NCI-H1092 (cell line): ENCODE data around the gene KCNJ6.
"Not testable (repeated sequence)": the region's sequence is repeated elsewhere in the genome, so short reads cannot be mapped to it uniquely, and the experiment has no call there.

Experiments used
- DNase-seq: peaks from one replicate; lab custom pipeline; 2025; lab: John Stamatoyannopoulos, UW

The KCNJ6 gene

DNA sequence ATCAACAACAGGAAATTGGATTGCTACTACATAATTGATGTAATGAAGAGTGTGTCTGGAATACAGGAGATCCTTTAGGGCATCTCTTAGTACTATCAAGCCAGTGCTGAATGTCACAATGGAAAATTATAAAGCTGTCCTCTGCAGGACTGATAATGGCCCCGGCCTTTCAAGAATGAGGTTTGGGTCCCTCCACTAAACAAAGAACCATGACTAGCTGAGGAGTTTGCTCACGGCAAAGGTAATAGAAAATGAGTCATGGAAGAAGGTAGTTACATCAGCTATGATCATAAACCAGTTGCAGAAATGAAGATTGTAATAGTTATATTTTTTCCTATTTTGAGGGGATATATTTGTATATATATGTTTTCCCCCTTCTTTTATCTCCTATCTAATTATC, 145.8 kb downstream of the KCNJ6 start:
- no peak for DNase-seq

DNA sequence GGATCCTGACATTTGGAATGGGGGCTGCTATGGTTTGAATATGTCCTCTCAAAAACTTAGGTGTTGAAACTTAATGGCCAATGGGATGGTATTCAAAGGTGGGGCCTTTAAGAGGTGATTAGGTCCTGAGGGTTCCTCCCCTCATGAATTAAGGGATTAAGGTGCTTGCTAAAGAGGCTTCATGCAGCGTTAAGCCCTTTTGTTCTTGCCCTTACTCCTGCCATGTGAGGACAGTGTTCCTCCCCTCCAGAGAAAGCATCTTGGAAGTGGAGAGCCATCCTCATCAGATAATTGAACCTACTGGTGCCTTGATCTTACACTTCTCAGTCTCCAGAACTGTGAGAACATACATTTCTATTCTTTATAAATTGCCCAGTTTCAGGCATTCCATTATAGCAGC, 146.6 kb downstream of the KCNJ6 start:
- no peak for DNase-seq

DNA sequence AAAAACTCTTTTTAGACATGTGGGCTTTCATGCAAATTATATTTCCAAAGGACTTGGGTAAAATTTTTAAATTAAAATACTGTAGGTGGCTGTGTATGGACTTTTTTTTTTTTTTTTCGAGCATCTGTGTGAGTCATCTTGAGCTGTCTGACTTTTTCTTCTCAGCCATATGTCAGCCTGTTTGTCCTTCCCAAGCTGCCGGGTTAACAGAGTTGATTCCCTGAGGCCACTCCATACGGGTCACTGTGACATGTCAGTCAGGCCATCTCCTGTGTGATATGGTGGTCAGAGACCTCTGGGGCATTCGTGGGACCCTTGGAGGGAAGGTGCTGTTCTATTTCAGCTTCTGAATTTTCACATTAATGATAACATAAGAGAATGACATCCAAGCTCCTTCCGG, 148.3 kb downstream of the KCNJ6 start:
- no peak for DNase-seq

DNA sequence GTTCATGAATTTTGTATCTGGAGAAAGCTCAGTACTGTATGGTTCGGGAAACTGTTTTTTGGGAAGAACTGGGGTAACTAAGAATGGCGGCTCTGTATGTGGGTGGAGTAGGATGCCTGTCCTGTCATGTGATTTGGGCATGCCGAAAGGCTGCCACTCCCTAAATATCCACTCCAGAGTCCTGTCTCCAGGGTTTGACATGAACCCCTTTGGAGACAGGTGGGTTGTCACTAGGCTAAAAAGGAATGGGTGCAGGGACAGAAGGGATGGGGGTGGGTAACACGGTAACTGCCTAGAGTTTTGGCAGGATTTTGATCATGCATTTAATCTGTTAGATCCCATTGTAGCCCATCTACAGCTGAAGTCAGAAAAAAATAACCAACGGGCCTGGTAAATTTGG, 150.1 kb downstream of the KCNJ6 start:
- DNase-seq: no peak

DNA sequence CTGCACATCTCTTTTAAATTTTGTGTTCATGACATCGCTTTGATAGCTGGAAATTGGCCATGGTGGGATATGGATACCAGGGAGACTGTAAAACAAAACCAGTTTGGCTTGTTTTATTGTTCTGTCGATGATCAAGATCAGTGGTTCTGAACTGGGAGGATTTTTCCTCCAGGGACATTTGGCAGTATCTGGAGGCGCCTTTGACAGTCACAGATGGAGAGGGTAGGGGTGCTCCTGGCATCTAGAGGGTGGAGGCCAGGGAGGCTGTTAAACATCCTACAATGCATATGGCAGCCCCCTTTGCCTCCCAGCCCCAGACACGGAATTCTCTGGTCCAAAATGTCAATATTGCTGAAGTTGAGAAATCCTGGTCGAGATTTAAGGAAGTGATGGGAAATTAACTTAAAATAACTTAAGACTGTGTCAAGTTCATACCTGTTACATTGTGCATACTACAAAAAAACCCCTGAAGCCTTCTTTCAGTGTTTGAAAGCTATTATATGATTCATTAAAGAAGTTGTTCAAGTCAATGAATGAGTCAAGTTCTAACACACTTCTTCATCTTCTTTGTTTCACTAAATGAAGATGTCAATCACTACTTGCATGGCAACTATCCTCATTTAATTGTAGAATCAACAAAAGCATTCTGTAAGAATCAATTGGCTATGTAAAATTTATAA, 150.9 kb downstream of the KCNJ6 start:
- DNase-seq: no peak

DNA sequence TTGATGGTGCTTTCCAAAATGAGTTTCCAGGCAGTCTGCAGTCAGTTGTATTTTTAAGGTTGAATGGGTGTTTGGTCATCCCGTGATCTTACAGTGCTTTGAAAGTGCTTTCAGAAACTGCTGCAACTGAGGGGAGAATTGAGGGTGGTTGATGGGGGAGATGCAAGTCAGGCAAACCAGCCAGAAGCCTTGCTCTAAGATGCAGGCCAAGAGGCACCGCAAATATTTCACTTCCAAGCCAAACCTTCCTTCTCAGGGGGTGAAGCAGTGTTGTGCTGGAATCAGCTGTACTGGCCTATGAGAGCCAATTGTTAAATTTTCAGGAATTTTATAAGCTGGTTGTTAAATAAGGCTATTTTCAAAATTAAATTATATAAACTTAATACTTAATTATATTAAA, 151.6 kb downstream of the KCNJ6 start:
- no peak for DNase-seq

DNA sequence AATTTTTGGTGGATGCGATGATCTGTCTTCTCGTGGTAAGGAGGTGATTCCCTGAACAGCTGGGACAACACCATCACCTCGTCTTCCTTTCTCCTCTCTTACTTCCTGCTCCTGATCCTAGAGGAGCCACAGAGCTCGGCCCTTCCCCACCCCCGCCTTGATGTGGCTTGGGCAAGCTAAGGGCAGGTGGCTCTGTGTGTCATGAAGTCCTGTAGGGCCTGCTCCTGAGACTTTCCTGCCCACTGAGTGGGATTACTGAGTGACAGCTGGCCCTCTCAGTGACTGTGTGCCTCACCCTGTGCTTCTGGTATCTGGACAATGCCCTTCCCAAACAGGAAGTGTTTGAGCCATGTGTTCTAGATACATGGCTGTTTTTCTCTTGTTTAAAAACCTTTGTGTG, 153.0 kb downstream of the KCNJ6 start:
- no peak for DNase-seq

DNA sequence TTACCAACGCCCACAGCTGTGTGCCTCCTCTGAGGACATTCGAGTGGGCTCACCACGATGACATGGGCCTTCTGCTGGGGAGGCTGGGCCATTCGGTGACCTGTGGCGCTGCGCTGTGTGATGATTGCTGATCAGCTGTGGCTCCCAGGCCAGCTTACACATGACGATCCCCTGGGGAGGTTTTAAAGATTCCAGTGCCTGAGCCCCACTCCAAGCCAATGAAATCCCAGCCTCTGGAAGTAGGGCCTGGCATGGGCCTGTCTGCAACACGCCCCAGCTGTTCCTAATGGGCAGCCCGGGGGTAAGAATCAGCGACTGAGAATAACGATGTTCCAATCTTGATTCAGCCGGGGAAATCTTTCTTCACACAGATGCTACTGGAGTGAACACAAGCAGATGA, 153.7 kb downstream of the KCNJ6 start:
- no peak for DNase-seq

DNA sequence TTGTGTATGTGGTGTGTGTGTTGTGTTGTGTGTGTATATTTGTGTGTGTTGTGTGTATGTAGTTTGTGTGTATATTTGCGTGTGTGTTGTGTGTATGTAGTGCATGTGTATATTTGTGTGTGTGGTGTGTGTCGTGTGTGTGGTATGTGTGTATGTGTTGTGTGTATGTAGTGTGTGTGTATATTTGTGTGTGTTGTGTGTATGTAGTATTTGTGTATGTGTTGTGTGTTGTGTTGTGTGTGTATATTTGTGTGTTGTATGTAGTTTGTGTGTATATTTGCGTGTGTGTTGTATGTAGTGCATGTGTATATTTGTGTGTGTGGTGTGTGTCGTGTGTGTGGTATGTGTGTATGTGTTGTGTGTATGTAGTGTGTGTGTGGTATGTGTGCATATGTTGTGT, 154.9 kb downstream of the KCNJ6 start:
- DNase-seq: not testable (repeated sequence)

DNA sequence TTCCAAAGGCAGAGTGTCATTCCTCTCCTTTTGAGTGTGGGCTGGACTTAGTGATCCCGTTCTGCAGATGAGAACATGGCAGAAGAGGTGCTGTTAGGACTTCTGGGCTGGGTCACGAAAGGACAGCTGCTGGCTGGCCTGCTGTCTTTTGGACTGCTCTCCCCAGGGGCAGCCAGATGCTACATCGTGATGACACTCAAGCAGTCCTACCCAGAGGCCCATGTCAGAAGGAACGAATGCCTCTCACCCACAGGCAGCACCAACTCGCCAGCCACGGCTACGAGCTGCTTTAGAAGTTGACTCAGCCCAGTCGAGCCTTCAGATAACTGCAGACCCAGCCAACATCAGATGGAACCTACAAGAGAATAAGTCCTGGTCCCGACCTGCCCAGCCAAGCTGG, 156.5 kb downstream of the KCNJ6 start:
- no peak for DNase-seq

DNA sequence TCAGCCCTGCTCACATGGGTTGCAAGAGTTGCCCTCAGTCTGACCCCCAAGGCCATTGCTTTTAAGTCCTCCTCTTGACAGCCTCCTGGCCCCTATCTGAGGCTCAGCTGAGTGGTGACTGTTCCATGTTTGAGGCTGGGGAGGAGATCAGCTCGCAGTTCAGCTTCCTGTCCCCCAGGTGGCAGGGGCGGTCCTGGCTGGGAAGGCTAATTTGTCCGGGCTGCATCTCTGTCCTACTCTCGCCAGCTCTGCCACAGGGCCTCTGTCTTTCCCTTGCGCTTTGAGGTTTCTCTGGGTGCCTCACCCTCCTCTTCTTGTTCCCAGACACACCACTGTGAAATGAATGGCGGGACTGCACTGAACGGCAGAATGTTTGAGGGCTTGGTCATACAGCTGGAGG, 157.3 kb downstream of the KCNJ6 start:
- DNase-seq: peak; percentile 28

DNA sequence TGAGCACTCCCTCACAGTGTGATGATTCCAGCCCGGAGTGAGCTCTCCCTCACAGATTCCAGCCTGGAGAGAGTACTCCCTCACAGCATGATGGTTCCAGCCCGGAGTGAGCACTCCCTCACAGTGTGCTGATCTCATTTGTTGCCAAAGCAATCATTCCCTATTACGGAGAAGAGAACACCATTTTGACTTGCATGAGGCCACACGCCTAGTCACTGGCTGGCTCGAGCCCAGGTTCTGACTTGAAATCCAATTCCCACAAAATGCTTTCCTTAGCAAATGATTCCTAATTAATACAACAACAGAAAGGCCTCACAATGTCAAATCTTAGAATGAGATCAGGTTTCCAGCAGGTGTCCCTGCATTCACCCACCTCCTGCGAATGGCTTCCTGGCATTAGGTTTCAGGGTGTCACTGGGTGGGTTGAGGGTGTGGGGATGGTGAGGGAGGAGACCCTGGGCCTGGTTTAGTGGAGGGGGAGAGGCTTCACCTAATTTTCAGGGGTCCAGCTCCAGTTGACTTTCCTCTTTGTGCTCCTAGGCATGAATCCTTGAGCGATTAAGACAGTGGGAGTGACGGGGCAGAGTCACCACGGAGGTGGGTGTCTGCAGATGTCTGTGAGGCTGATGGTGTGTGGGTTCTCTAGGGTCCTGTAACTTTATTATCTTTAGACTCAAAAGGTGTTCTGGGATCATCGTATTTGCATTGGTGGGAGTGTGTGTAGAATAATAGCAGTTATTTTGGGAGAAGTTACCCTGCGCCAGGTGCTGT, 158.5 kb downstream of the KCNJ6 start:
- peak; percentile 62 for DNase-seq

DNA sequence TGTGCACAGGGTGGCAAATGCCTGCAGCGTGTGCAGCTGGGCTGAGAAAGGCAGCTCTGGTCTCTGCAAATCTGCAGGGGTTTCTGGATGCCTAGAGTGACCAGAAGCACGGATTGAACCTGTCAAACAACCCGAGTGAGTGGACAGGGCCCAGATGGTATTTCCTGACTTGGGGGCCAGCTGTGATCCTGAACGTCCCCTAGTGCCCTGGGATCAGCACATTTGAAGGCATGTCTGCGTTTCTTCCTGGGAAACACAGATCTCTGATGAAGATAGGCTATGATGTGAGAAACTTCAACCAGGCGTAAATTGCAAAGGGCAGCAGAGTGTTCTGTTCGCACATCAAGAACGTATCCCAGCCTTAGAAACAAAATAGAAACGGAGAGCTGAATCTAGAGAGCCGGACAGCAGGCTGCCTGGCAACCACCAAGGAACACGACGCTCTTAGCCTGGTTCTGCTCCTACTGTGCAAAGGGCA, 163.1 kb downstream of the KCNJ6 start:
- DNase-seq: no peak

DNA sequence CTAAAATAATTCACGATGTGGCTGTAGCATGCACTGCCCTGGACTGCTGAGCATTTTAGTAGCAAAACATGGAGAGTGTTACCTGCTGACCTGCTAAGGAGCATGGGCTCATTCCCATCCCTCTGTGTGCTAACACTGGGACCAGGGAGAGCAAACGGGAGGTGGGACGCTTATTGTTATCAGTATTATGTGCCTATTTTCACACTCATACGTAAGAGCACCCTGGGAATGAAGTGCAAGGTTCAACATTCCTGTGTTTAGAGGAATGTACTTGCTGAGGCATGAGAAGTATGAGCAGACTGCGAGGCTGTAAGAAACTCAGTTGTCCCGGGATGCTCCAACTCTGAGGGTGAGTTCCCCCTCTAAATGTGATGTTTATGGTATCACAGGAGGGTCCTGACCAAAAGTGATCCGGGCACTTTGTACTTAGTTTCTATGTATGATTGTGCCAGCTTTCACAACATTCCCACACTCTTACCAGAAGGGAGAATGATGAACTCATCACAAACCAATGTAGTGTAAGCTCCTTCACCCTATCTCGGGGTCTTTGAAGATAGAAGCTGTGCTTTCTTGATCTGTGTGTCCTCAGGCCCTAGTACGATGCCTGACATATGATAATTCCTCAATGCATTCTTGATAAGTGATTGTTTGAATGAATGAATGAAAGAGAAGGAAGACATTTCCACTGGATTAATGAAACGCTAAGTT, 164.8 kb downstream of the KCNJ6 start:
- DNase-seq: no peak

DNA sequence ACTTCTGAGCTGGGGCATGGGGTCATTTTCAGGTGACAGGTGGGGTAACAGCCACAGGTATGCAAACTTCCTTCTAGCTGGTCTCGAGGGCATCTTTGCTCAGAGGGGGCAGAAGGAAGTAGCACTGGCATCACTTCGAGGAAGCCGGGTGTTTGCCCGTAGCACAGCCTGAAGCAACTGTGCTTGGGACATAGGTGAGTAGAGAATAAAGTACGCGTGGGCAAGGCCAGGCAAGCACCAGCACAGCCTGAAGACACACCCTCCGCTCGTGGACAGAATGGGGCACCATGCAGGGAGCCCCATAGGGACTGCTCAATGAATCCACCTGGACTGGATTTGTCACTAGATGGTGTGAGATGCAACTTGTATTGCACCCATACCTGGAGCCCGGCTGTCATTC, 167.1 kb downstream of the KCNJ6 start:
- no peak for DNase-seq

DNA sequence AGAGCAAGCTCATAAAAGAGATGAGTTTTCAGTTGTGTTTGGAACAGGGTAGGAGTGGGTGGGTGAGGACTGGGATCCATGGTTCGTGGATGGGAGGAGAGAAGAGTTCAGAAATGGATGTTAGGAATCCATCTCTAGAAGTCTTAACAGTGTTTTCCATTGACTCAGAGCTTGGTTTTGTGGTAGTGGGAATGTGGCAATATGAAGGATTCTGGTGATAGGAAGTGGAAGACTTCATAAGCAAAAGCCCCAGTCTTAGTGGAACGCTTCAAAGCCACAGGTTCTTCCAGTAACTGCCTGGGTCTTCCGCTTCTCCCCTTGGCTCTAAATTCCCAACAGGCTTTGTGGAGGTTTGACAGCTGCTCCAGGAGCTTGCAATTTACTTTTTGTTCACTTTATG, 167.9 kb downstream of the KCNJ6 start:
- DNase-seq: no peak

DNA sequence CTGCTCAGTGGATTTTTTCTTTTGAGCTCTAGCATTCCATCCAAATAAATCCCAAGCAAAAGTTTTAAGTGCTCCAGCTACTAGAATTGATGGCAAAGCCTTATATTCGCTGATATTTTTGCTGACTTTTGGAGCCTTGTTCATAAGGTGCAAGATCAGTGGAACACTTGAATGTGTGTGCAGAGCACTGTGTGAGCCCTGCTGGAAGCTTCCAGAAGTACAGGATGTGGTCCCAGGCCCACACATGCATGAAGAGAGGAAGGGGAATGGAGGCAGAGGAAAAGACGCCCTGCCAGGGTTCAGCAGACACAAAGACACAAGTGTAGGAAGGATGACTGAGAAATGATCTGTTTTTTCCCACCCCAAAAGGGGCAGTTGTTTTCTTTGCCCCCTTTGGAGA, 169.4 kb downstream of the KCNJ6 start:
- DNase-seq: no peak

DNA sequence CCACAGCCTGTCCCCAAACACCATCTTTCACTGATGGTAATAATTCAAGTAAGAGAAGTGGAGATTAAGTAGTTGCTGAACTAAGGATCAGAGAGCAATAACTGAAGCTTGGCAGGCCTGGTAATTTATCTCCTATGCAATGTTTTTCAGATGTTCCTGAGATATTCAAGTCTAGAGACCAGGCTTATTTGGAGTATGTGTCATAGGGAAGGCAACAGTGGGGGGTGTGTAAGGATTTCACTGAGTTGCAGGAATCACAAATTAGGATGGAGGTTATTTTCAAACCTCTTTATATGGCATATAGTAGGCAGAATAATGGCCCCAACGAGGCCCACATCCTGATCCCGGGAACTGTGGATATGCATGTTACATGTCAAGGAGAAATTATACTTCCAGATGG, 171.7 kb downstream of the KCNJ6 start:
- no peak for DNase-seq

DNA sequence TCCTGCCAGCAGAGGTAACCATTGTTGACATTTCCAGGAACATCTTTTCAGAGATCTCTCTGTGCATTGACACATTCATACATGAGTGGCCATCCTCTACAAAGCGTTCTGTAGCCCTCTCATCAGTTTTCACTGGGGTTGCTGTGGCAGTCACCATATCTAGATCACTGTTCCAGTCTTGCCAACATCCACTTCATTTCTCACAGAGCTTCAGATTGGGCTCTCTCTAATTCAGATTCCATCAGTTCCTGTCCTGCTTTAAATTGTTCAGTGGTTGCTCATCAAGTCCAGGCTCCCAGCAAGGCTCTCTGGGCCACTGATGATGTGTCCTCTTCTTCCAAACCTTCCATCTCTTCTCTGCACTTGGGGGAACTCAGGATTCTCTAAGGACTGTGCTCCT, 173.7 kb downstream of the KCNJ6 start:
- DNase-seq: peak; percentile 25

DNA sequence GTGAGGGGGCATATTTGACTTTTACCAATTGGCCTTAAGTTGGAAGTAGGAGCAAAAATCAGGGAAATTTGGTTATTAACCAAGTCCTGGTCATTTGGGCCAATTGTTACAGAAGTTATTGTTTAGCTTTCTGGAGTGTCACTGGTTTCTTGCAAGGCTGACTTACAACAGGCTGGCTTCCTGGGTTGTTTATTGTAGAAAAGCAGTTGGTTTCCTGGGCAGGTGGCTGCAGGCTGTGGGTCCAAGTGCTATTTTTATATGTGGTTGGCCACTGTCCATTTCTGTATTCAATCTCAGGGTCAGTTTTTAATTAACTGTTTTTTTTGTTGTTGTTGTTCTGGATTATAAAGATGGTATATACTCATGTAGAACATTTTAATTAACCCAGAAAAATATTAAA, 174.1 kb downstream of the KCNJ6 start:
- no peak for DNase-seq

DNA sequence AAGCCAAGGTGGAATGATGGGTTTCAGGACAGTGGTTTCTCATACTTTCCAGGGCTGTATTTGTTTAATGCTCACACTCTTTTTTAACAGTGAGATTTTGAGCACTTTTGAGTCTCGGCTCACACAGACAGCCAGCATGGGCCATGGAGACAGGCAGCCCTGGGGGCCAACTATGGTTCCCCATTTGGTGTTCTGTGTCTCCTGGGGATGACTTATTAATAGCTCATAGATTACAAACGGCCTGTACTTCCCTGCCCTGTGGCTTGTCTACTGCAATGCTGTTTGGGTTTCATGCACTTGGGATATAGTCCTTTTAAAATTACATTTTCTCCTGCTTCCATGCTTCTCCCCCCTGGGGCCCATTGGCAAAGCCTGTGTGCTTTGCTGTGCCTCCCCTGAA, 178.3 kb downstream of the KCNJ6 start:
- no peak for DNase-seq

DNA sequence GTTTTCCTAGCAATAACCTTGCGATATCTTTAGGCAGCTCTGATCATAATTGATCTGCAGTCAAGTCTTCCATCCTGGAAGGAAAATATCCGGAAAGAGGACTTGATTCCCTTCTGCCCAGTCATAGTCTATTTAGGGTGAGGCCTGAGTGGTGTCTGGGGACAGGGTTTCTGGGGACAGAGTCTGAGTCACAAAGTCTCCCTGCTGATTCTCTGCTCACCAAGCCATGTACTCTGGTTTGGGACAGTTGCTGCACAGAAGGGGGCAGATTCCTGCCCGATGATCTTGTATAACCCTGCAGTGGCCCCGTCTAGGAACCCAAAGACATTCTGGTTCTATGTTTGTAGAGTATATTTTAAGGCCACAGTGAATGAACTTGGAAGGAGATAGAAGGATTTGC, 178.8 kb downstream of the KCNJ6 start:
- no peak for DNase-seq

DNA sequence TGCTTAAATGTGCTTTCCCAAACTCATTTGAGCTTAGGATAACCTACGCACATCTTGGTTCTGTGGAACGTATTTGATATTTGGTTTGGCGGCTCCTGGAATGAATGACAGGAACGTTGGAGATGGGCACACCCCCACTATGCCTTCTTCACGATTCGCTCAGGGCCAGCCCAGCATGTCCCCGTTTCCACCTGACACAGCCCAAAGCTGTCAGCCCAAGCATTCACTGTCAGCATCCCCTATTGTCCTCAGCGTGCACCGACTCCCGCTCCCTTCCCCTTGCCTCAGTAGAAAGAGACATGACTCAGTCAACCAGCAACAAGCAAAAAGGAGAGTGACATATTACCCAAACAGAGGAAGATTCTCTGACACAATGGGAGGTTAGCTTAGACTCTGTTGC, 181.4 kb downstream of the KCNJ6 start:
- no peak for DNase-seq
